Measurements from ENCODE around the gene LGR6.
A peak's percentile ranks its signal among the peaks of the same experiment; 100 is the strongest.

The LGR6 gene

DNA sequence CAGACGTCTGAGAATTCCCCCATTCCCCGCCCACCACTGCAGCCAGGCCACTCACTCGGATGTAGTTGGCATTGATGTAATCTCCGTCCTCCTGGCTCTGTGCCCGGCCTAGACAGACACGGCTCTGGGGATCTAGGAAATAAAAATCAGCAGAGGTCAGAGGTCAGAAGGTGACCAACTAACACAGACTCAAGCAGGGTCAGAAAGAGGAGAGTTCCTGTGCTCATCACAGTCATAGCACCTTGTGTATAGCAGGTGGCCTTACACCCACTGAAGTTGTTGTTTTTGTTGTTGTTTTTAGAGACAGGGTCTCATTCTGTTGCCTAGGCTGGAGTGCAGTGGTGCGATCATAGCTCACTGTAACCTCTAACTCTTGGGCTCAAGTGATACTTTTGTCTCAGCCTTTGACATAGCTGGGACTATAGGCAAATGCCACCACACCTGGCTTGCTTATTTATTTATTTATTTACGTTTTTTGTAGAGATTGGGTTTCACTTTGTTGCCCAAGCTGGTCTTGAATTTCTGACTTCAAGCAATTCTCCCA lies 38.0 kb upstream of the LGR6 start:
- Histone ChIP-seq H3K27ac (ENCODE audit: poor library complexity, severe bottlenecking) (no peak overlapping the region), H3K4me1 (ENCODE audit: insufficient read depth, poor library complexity, severe bottlenecking) (no peaks in the 10 kb centered on the region), H3K36me3 (ENCODE audit: low read depth) (no peaks in the 10 kb centered on the region), H3K4me3 (ENCODE audit: severe bottlenecking) (no peak overlapping the region), H3K9me3 (ENCODE audit: severe bottlenecking) (no peaks in the 10 kb centered on the region), H3K27me3 (ENCODE audit: insufficient read depth, poor library complexity, severe bottlenecking) (no peaks in the 10 kb centered on the region)
- ATAC-seq (ENCODE audit: low read depth) (peak; percentile 66), DNase-seq (ENCODE audit: low spot score) (no peak)
- no peak for TF ChIP-seq CTCF (IDR thresholded peaks at IDR 0.05; ENCODE audit: poor library complexity, severe bottlenecking)

DNA sequence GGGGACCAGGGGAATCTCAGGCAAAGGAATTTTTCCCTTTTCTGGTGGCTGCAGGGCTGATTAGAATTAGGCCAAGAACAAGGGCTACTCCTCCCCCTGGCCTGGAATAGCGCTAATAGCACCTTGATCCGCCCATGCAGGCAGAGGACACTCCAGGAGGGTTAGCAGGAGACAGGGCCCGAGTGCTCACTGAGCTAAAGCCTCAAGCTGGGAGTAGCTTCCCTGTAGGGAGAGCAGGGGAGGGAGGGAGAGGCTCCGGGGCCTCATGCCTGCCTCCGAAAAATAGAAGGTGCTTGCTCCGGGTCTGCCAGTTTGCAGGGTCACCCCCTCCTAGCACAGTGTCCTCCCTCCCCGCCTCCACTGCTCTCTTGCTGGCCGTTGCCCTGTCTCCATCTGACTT lies 37.0 kb upstream of the LGR6 start:
- no peak for ATAC-seq (ENCODE audit: low read depth)
- Histone ChIP-seq H3K27me3 (ENCODE audit: insufficient read depth, poor library complexity, severe bottlenecking) (no peaks in the 10 kb centered on the region), H3K4me3 (ENCODE audit: severe bottlenecking) (no peak overlapping the region), H3K27ac (ENCODE audit: poor library complexity, severe bottlenecking) (no peak overlapping the region), H3K36me3 (ENCODE audit: low read depth) (no peaks in the 10 kb centered on the region), H3K9me3 (ENCODE audit: severe bottlenecking) (no peaks in the 10 kb centered on the region), H3K4me1 (ENCODE audit: insufficient read depth, poor library complexity, severe bottlenecking) (no peaks in the 10 kb centered on the region)
- DNase-seq (ENCODE audit: low spot score) = no peak
- TF ChIP-seq CTCF (IDR thresholded peaks at IDR 0.05; ENCODE audit: poor library complexity, severe bottlenecking) = no peak

DNA sequence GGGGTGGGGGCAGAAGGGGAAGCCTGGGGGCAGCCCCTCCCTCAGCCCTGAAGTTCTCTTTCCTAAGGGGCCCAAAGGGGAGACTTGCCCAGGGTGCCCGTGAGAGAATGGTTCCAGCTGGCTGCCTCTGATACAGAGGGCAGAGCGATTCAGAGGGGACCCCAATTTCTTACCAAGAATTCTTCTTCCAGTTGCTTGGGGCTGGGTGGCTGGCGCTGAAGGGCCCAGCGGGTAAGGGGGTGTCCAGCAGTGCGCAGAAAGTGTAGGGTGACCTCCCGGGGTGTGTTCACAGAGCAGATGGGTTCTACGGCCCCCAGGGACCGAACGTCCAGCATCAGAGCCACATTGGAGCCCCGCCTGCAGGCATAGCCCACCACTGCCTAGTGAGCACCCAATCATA lies 35.7 kb upstream of the LGR6 start:
- Histone ChIP-seq H3K9me3 (ENCODE audit: severe bottlenecking) (no peaks in the 10 kb centered on the region), H3K27me3 (ENCODE audit: insufficient read depth, poor library complexity, severe bottlenecking) (no peaks in the 10 kb centered on the region), H3K4me1 (ENCODE audit: insufficient read depth, poor library complexity, severe bottlenecking) (no peaks in the 10 kb centered on the region), H3K27ac (ENCODE audit: poor library complexity, severe bottlenecking) (no peak overlapping the region), H3K36me3 (ENCODE audit: low read depth) (no peaks in the 10 kb centered on the region), H3K4me3 (ENCODE audit: severe bottlenecking) (no peak overlapping the region)
- no peak for DNase-seq (ENCODE audit: low spot score)
- no peak for TF ChIP-seq CTCF (IDR thresholded peaks at IDR 0.05; ENCODE audit: poor library complexity, severe bottlenecking)
- ATAC-seq (ENCODE audit: low read depth) = no peak

DNA sequence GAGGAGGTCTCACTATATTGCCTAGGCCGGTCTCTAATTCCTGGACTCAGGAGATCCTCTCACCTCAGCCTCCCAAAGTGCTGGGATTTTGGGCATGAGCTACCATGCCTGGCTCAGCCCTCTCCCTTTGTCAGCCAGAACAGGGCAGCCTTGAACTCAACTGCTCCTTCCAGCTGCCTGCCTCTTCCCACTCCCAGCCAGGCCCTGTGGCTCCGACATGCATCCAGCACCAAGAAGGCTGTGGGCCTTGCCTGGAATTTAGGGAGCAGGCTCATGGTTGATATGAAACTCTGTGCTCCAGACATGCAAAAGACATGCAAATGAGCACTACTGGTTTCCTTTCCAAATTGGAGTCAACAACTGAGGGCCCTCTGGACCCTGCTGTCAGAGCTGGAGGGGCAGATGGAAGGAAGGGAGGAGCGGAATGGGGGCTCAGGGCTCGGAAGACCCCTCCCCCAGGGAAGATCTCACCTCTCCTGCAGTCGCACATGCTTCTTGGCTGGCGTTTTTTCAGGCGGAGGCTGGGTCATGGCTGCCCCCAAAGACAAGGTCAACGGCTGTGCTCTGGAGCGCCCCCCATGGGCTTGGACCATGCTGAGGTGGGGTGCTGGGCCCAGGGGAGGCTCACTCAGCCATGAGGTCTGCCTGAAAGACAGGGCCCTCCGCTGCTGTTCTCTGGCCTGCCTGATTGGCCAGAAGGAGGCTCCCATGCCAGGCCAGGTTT lies 34.6 kb upstream of the LGR6 start:
- no peaks in the 10 kb centered on the region for H3K4me1 ChIP-seq (ENCODE audit: insufficient read depth, poor library complexity, severe bottlenecking)
- ATAC-seq (ENCODE audit: low read depth) (no peak), DNase-seq (ENCODE audit: low spot score) (no peak)
- no peak overlapping the region for H3K27ac ChIP-seq (ENCODE audit: poor library complexity, severe bottlenecking)
- no peaks in the 10 kb centered on the region for H3K36me3 ChIP-seq (ENCODE audit: low read depth)
- no peak overlapping the region for H3K4me3 ChIP-seq (ENCODE audit: severe bottlenecking)
- no peaks in the 10 kb centered on the region for H3K27me3 ChIP-seq (ENCODE audit: insufficient read depth, poor library complexity, severe bottlenecking)
- no peaks in the 10 kb centered on the region for H3K9me3 ChIP-seq (ENCODE audit: severe bottlenecking)
- no peak for TF ChIP-seq CTCF (IDR thresholded peaks at IDR 0.05; ENCODE audit: poor library complexity, severe bottlenecking)

Data from RWPE2 (cell line).